Vagina (tissue), 2 donors: ENCODE data around the gene USP17L19.
"Not testable (repeated sequence)": the region's sequence is repeated elsewhere in the genome, so short reads cannot be mapped to it uniquely, and the experiment has no call there.

Experiments used
- POLR2A ChIP-seq, 2 donors: fragments of 450-650 bp; IDR thresholded peaks; one replicate each; pipeline ENCODE4 v1.6.1; 2017; ENCODE audit warnings: antibody characterized with exemption in 2 of 2, mild to moderate bottlenecking in 2 of 2, moderate library complexity in 2 of 2
- TF ChIP-seq, protein P1 (sequence below), 3 experiments: fragments of 450-650 bp in 2 of 3; fragments of 200-600 bp in 1 of 3; sonication (generic) in 1 of 3; IDR thresholded peaks; one replicate each; pipeline ENCODE4 v1.5.1; 2017 to 2019; ENCODE audit warnings: antibody characterized with exemption in 3 of 3, mild to moderate bottlenecking in 2 of 3, moderate library complexity in 2 of 3

GRCh38 chr4:9253078-9253477, at the start of gene USP17L19:
- TF ChIP-seq, protein P1, sequence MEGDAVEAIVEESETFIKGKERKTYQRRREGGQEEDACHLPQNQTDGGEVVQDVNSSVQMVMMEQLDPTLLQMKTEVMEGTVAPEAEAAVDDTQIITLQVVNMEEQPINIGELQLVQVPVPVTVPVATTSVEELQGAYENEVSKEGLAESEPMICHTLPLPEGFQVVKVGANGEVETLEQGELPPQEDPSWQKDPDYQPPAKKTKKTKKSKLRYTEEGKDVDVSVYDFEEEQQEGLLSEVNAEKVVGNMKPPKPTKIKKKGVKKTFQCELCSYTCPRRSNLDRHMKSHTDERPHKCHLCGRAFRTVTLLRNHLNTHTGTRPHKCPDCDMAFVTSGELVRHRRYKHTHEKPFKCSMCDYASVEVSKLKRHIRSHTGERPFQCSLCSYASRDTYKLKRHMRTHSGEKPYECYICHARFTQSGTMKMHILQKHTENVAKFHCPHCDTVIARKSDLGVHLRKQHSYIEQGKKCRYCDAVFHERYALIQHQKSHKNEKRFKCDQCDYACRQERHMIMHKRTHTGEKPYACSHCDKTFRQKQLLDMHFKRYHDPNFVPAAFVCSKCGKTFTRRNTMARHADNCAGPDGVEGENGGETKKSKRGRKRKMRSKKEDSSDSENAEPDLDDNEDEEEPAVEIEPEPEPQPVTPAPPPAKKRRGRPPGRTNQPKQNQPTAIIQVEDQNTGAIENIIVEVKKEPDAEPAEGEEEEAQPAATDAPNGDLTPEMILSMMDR (IDR thresholded peaks at IDR 0.05) = not testable (repeated sequence)
- not testable (repeated sequence) for TF ChIP-seq POLR2A (IDR thresholded peaks at IDR 0.05)
